ENCODE results near the gene INPP1. TPM values are rescaled to one million over a fixed set of nuclear protein-coding genes. Genes with fewer than 3 reads are reported as not detected.

The INPP1 gene
- total and polyA plus RNA-seq, 2 of the 8 experiments (the other 6 are each of a cell fraction or from before 2014, with no cell fraction given), result 0.88 to 3.0 TPM

DNA sequence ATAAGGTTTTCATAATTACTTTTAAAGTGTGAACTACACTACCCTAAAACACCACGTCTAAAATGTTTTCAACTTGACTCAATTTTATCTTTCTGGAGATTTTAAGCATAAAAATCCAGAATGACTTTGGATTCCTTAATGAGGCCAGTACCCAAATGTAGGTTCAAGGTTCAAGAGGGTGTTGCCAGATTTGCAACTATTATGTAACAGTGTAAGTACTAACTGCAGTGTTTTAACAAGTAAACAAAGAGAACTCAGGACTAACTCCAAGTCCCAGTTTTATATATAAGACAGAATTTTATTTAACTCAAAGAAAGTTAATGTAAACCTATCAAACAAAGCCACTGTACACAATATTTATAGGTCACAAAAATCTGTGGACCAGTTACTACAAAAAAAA, 29.5 kb upstream of the INPP1 start:
- H3K79me1 ChIP-seq (ENCODE audit: low read depth, low read length), result no peaks in the 10 kb centered on the region; the same call in 1 of the 2 replicates
- H2BK120ac ChIP-seq (replicated peaks; ENCODE audit: low read depth, low read length), result no peak overlapping the region
- whole genome bisulfite sequencing, 2 experiments (ENCODE audit: extremely low coverage in 1 of 2, insufficient coverage in 1 of 2, insufficient read length in 1 of 2, insufficient replicate concordance in 2 of 2, low coverage in 1 of 2, low lambda C conversion rate in 2 of 2, missing lambda C conversion rate in 1 of 2), result 89% methylated on average over 1 of the region's 1 CpG; no CpG with 5 or more reads in 1 of the 2 experiments
- CTCF ChIA-PET (ENCODE audit: partially characterized antibody), result interaction anchor here (0.6 to 1.8 kb wide), 8 partner anchors 11 to 438 kb away, joined by 3 to 11 read pairs (median 5); no protein-coding TSS in a partner anchor
- H3K27ac ChIP-seq (ENCODE audit: low read depth, low read length), result no peak overlapping the region
- no peak overlapping the region for H3K14ac ChIP-seq (ENCODE audit: insufficient read length)
- no peak overlapping the region for H3K23ac ChIP-seq (ENCODE audit: insufficient read length)
- peaks cover 0 to 7% (median 3%) of the 10 kb centered on the region in 4 experiments; a peak in 6 of 8 replicates for H3K36me3 ChIP-seq (ENCODE audit: control insufficient read depth in 2 of 4, insufficient read depth in 4 of 4, low read length in 3 of 4)
- H4K20me1 ChIP-seq (replicated peaks in 1 of 2; ENCODE audit: control insufficient read depth in 1 of 2, insufficient read depth in 2 of 2, low read length in 2 of 2), result peaks cover 0 to 3% of the 10 kb centered on the region in 2 experiments
- H3K4ac ChIP-seq (replicated peaks; ENCODE audit: insufficient read length, low read depth, low read length), result no peak overlapping the region
- peaks cover 0 to 5% (median 1%) of the 10 kb centered on the region in 4 experiments; a peak in 3 of 7 replicates for H3K4me1 ChIP-seq (replicated peaks in 1 of 4; ENCODE audit: control insufficient read depth in 3 of 4, insufficient read depth in 4 of 4, low read length in 3 of 4)
- no peak overlapping the region for H2BK20ac ChIP-seq (ENCODE audit: low read length)
- H4K5ac ChIP-seq (ENCODE audit: insufficient read length, low read depth, low read length), result no peak overlapping the region
- no peaks in the 10 kb centered on the region for H3K27me3 ChIP-seq (replicated peaks in 1 of 4; ENCODE audit: control insufficient read depth in 3 of 4, extremely low read depth in 1 of 4, insufficient read depth in 3 of 4, low read length in 3 of 4)
- H3K79me2 ChIP-seq (ENCODE audit: control insufficient read depth in 1 of 2, insufficient read depth in 2 of 2, low read length in 2 of 2), result peaks cover 0 to 25% of the 10 kb centered on the region in 2 experiments; a peak in 2 of 4 replicates
- no peak overlapping the region for H4K91ac ChIP-seq (replicated peaks; ENCODE audit: insufficient read length, low read length)
- H3K4me2 ChIP-seq (ENCODE audit: insufficient read depth in 1 of 2, low read depth in 2 of 2, low read length in 2 of 2), result no peak overlapping the region
- H3K9ac ChIP-seq (replicated peaks in 1 of 4; ENCODE audit: extremely low read depth in 1 of 4, low read depth in 3 of 4, low read length in 3 of 4), result no peak overlapping the region
- no peak overlapping the region for H3K56ac ChIP-seq (replicated peaks; ENCODE audit: insufficient read length, low read depth, low read length)
- no peak for DNase-seq (ENCODE audit: low read depth in 1 of 2, low spot score in 2 of 2)
- H3K9me3 ChIP-seq (ENCODE audit: insufficient read depth in 2 of 2, low read depth in 1 of 2, low read length in 1 of 2), result no peaks in the 10 kb centered on the region
- no peak overlapping the region for H4K8ac ChIP-seq (ENCODE audit: extremely low read depth, insufficient read depth, low read length)
- no peak overlapping the region for H3K18ac ChIP-seq (ENCODE audit: extremely low read depth, low read length)
- no peak overlapping the region for H2BK15ac ChIP-seq (ENCODE audit: low read length)
- no peak for FAIRE-seq
- no peak overlapping the region for H2BK12ac ChIP-seq (ENCODE audit: low read depth, low read length)
- no peak overlapping the region for H2AK5ac ChIP-seq (ENCODE audit: low read depth, low read length)
- POLR2A ChIA-PET (ENCODE audit: partially characterized antibody), result no interaction called here
- H2AFZ ChIP-seq (ENCODE audit: low read length), result no peak overlapping the region
- H3K23me2 ChIP-seq (ENCODE audit: low read depth, low read length), result peaks cover under 1% of the 10 kb centered on the region; the same call in 1 of the 2 replicates
- no peak overlapping the region for H2BK5ac ChIP-seq (ENCODE audit: low read depth, low read length)
- no peak overlapping the region for H3K4me3 ChIP-seq (ENCODE audit: extremely low read depth in 1 of 4, insufficient read depth in 2 of 4, low read depth in 3 of 4, low read length in 4 of 4)
- TF ChIP-seq HDAC2 (IDR thresholded peaks at IDR 0.05; ENCODE audit: borderline replicate concordance in 1 of 2, low read depth in 2 of 2, low read length in 2 of 2), result no peak
- no peak for TF ChIP-seq POU5F1 (IDR thresholded peaks at IDR 0.05; ENCODE audit: low read depth, low read length)
- TF ChIP-seq CREB1 (IDR thresholded peaks at IDR 0.05), result no peak
- no peak for TF ChIP-seq TAF7 (optimal IDR thresholded peaks at IDR 0.05; ENCODE audit: borderline replicate concordance, low read depth, low read length)
- TF ChIP-seq E2F6 (IDR thresholded peaks at IDR 0.05), result no peak
- TF ChIP-seq POLR2A (IDR thresholded peaks at IDR 0.05; ENCODE audit: control extremely low read depth in 1 of 2, low read depth in 2 of 2, low read length in 2 of 2), result no peak
- TF ChIP-seq ASH2L (IDR thresholded peaks at IDR 0.05; ENCODE audit: low read length), result no peak
- TF ChIP-seq SIX5 (IDR thresholded peaks at IDR 0.05; ENCODE audit: low read depth, low read length), result no peak
- no peak for TF ChIP-seq SP2 (IDR thresholded peaks at IDR 0.05; ENCODE audit: low read length)
- no peak for TF ChIP-seq BACH1 (IDR thresholded peaks at IDR 0.05; ENCODE audit: low read length)
- no peak for TF ChIP-seq RAD21 (IDR thresholded peaks at IDR 0.05 in 1 of 2, conservative IDR thresholded peaks at IDR 0.05 in 1 of 2; ENCODE audit: low read depth in 2 of 2, low read length in 2 of 2)
- TF ChIP-seq YY1 (IDR thresholded peaks at IDR 0.05; ENCODE audit: low read depth, low read length), result no peak
- no peak for TF ChIP-seq TEAD4 (IDR thresholded peaks at IDR 0.05; ENCODE audit: low read depth, low read length)
- TF ChIP-seq SIRT6 (IDR thresholded peaks at IDR 0.05; ENCODE audit: low read length), result no peak
- TF ChIP-seq EGR1 (IDR thresholded peaks at IDR 0.05; ENCODE audit: borderline replicate concordance, low read depth, low read length), result no peak

All from H1 (cell line).